Amniotic stem cell (primary cell): Measurements from ENCODE around the gene KRT15.
A peak's percentile ranks its signal among the peaks of the same experiment; 100 is the strongest.

Experiments used
- DNase-seq: peaks from one replicate; lab custom pipeline; 2025; lab: John Stamatoyannopoulos, UW

Gene KRT15

DNA sequence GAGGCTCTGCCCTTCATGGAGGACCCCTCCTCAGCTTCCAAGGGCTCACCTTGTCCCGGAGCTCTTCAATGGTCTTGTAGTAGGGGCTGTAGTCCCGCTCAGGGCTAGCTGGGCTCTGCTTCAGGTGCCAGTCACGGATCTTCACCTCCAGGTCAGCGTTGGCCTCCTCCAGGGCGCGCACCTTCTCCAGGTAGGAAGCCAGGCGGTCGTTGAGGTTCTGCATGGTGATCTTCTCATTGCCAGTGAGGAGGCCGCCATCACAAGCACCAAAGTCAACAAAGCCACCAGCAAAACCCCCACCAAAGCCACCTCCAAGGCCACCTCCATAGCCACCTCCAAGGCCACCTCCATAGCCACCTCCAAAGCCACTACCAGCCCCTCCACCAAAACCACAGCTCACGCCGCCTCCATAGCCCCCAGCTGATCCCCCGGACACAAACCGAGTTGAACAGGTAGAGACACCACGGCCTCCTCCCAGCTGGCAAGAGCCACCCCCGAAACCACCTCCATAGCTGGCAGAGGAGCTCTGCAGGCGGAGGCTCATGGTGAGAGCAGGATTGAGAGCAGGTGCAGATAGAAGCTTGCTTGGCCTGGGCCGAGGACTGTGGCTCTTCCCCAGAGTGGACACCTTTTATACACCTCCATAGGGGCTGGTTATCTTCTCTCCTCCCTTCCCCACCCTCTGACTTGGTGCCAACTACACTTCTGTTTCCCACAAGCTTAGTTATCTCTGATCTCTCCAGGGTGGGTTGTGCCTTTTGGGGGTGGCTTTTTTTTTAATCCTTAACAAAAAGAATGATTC lies 13.5 kb downstream of the KRT15 start, which contains the start of gene KRT13:
Gene KRT13 (minus strand): TSS at position 606 of the 802 bp plus-strand sequence. CDS start 62 bp downstream, at position 544.
- DNase-seq = no peak

DNA sequence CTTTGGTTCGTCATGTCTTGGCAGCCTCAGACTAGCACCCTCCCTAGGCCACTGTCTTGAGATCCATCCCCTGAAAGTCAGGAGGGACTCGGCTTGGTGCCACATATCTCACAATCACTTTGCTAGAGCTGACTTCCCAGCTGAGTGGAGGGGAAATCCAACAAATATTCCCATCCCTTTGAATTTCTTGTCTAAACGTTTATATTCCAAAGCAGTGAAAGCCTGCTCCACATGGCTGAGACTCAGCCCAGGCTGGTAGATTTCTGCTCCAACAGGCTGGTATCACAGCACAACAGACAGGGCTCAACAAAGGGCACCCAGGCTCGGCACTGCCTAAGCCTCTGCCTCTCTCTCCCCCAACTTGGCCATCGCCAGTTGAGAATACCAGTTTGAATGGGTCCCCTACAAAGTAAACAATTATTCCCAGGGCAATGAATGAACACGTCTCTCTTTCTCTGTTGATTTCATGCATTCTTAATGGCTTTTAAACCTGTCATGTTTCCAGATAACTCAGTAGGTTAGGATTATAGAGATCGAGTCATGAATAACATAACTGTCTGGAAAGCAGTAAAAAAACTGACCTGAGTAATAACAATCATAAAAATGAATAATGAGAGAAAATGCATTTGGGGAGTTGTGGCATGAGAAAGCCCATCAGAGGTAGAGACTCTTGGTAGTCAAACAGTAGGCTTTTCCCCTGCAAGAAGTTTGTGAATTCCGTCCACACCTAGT lies 14.3 kb downstream of the KRT15 start:
- no peak for DNase-seq

DNA sequence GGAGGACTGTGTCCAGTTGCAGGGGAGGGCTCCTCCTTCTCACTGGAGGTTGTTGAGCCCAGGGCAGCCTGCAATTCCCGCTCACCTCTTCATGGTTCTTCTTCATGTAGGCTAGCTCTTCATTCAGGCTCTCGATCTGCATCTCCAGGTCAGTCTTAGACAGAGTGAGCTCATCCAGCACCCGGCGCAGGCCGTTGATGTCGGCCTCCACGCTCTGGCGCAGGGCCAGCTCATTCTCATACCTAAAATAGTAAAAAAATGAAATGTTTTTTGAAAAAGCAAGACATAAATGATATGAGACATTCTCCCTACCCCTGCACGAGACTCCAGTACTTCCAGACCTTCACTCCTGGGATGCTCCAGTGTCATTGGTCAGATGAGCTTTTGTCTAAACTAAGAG lies 15.5 kb downstream of the KRT15 start:
- DNase-seq = no peak

DNA sequence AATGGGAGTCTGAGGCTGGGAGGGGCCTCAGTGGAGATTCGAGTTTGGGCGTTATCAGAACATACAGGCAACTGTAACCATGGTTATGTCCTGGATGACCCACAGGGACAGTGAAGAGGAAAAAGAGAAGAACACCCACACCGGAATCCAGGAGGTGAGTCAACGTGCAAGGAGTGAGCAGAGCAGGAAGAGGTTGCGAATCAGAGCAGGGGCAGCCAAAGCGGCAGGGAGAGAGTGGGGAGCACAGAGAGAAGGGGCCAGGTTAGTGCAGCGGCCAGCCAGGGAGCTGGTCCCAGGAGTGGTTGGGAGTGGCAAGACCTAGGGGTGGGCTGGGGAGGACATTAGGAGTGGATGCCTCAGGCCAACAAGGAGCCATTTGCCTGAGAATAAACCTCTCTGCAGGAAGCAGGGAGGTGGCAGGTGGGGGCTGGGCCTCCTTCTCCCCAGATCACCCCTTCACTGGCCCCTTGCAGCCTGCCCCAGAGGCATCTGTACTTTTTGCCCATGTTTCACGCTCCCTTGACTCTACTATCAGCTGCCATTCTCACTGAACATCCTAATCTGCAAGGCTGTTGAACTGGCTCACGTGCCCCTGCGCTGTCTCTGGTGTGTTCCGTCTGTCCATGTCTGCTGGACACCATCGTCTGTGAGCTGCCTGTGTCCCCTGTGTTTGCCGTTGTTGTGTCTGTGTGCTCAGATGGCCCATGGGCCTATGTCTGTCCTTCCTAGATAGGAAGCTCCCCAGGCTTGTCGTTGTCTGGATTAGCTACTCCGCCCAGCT lies 18.4 kb downstream of the KRT15 start:
- DNase-seq = peak; percentile 9

DNA sequence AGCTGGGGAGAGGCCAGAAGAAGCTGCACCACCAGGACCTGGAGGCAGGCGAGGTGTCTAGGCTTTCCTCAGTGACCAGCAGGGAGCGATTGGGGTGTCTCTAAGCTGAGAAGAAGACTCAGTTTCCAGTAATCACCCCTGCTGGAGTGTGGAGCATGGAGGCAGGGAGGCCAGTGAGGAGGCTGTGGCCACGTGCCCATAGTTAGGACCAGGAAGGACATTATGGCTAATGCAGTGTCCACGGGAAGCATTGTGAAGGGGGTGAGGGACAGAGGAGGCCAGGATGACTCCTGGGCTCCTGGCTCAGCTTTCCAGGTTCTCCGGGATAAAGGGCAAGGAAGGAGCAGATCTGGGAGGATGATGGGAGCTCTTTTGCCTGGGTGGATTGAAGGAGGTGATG lies 19.0 kb downstream of the KRT15 start:
- no peak for DNase-seq

DNA sequence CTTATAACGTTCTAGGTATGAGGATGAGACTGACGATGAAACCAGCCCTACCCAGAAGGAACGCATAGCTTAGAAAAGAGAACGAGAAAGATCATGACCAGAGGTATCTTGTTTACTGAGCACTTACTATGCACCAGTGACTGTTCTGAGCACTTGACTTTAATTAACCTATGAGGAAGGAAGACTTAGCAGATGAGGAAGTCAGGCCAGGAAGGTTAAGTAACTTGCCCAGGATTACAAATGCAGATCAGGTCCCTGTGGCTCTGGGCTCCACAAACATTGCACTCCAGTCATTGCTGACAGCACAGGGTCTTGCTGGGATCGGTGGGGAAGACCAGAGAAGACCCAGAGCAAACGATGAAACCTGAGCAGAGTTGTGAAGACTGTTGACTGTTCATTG lies 20.4 kb downstream of the KRT15 start:
- DNase-seq = no peak

DNA sequence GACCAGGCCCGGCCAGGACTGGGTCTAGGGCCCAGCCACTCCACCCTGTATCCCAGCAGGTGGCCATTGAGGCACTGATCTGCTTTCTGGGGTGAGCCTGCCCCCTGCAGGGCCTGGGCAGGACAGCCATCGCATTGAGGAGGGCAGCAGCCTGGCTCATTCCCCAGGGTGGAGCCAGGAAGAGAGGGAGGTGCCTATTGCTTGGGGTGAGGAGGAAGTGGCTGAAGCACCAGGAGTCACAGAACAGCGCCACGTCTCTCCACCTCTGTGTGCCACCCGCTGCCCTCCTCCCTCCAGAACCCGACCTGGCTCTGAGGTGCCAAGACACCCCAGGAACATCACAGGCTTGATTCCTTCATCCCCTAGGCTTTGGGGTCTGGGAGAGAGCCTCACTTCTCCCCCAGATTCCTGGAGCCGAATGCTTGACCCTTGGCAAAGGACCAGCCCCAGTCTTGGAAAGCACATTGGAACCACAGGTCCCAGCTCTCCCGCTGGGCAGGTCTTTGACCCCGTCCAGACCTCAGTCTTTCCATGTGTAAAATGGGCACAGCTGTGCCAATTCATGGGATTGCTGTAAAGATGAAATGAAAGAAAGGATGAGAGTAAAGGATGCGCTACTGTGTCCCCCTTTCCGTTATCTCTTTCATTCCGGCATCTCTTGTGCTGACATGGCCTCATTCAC lies 21.7 kb downstream of the KRT15 start:
- peak; percentile 16 for DNase-seq

DNA sequence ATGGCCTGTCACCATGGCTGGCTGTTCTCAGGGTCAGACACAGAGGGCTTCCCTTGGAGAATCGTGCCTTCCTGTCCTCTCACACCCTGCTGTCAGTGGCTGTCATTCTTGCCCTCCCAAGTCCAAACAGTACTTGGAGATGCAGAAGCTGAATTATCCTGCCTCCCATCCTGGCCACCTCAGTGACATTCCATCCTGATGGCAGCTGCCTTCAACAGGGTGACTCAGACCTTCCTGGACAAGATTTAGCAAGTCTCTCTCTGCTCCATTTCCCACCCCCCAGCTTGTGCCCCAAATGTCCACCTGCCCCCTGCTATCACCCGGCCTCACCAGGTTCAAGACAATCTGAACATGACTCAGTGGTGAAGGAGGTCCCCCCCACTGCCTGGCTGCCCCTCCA lies 24.2 kb downstream of the KRT15 start:
- no peak for DNase-seq

DNA sequence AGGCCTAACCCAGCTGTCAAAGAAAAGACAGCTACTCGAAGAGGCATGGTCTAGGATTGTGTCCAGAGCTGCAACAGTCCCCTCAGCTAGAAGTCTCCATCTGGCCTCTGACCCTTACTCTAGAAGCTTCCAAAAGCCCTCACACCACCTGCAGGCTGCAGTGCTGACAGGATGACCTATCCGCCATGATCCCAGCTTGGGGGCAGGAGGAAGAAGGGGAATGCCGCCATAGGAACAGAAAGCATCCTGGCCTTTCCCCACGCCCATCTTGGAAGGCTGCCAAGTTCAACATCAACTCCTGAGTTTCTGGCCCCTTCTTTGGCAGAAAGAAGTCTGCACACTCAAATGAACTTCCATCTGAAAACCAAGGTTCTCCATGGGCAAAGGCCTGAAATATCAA lies 25.9 kb downstream of the KRT15 start:
- DNase-seq = no peak

DNA sequence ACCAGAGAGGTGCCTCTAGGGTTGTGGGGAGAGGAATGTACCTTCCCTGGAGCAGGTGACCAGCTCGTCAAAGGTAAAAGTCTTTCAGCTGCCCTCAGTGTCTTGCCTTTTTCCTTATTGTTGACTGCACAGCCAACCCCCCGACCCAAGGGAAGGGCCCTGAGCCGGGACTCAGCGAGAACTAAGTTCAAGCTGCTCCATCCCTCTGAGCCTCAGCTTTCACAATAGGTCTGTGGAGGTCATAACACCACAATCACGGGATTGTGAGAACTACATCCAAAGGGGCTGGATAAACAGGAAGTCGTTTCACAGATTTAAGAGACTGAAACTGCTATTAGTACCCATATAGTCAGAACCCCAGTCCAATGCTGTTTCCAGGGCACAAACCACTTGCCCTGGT lies 26.3 kb downstream of the KRT15 start:
- DNase-seq = no peak

DNA sequence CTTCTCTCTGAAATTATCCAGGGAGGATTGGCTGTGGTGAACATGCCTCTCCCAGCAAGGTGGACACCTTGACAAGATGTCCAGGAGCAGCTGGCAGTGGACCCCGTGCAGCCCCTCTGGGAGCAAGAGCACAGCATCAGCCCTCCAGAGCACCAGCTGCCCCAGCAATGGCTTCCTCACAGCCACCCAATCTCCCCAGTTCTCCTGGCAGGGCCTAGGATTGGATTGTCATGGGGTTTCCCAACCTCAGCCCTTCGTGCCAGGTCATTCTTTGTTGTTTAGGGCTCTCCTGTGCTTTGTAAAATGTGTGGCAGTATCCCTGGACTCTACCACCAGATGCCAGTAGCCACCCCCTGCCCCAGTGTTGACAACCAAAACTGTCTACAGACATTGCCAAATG lies 27.2 kb downstream of the KRT15 start:
- no peak for DNase-seq

DNA sequence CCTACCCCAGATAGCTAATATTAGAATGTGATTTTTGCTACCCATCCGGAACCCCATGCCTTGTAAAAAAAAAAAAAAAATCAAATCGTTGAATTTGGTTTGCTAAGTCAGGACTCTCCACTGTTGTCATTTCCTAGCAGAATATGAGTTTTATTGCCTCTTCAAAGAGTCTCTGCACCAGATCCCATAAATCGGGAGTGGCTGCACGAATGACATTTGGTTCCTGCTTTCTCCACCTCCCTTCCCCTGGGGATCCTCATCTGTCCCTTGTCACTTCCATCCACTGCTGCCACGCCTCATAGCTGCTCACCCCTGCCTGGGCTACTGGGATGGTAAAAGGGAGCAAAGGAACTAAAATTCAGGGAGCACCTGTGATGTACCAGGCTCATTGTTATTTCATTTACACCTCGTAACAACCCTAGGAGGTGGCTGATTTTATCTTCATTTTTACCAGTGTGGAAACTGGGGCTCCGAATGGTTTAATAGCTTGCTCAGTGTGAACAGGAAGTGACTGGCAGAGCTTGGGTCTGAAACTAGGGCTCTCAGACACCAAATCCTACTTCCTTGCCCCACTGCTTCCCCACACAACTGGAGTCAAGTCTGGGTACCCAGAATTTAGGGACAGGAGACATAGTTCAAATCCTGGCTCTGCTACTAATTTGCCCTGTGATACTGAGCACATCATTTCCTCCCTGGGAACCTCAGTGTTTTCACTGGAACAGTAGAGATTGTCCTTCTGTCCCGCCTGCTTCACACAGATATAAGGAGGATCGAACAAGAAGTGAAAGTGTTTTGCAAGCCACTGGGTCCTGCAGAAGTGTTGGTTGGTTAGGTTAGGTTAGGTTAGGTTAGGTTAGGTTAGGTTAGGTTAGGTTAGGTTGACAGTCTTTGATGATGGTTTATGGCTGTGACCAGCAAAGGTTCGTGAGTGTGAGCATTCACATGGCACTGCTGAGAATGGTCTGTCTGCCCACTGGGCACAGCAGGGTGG lies 28.4 kb downstream of the KRT15 start:
- no peak for DNase-seq

DNA sequence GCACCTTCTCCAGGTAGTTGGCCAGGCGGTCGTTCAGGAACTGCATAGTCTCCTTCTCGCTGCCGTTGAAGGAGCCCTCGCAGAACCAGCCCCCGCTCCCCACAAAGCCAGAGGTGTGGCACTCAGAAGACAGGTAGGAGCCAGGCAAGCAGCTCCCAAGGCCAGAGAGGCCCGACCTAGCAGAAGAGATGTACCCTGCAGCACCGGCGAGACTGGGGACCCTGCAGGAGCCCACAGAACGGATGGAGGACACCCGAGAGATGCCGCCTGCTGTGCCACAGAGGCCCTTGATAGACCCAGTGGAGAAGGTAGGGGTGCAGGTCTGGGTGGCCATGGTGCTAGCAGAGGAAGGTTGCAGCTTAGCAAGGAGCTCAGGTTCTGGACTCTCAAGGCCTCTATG lies 29.2 kb downstream of the KRT15 start, which contains the start of gene KRT36:
Gene KRT36 (minus strand): TSS at position 380 of the 400 bp plus-strand sequence. CDS start 46 bp downstream, at position 334.
- no peak for DNase-seq

DNA sequence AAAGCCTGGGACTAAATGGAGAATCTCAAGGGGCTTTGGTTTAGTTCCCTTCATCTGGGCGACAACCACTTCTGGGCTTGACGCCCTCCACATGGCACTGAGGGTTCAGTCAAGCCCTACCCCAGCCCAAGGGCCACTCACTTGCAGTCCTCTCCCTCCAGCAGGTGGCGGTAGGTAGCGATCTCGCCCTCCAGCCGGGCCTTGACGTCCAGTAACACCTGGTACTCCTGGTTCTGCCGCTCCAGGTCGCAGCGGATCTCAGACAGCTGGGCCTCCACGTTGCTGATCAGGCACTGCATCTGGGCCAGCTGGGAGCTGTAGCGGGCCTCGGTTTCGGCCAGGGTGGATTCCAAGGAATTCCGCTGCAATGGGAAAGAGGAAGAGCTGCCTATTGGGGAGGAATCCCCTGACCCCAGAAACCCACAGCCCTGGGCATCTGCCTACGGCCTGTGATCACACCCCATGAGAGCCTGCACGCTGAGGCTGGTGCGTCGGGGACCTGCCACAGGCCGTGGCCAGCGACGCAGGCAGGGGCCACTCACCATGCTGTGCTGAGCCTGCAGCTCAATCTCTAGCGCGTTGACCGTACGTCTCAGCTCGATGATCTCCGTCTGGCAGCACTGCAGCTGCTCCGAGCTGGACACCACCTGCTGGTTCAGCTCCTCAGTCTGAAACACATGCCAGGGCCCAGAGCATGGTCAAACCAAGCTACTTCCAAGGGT lies 31.7 kb downstream of the KRT15 start:
- no peak for DNase-seq

DNA sequence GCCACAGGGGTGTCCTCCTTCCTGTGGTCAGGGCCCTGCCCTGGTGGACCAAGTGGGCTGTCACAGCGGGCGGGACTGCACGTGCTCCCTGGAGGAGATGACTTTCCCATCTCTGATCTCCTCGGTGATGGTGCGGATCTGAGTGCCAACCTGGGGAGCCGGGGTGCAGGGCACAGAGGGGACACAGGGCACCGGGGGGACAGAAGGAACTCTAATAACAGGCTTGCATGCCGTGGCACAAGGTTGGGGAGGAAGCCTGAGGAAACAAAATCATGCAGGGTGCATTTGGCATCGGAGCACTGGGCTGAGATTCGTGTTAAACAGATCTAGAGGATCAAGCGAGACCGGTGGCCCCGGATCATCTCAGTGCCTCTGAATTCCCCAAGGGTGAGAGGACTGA lies 32.4 kb downstream of the KRT15 start:
- DNase-seq = no peak

DNA sequence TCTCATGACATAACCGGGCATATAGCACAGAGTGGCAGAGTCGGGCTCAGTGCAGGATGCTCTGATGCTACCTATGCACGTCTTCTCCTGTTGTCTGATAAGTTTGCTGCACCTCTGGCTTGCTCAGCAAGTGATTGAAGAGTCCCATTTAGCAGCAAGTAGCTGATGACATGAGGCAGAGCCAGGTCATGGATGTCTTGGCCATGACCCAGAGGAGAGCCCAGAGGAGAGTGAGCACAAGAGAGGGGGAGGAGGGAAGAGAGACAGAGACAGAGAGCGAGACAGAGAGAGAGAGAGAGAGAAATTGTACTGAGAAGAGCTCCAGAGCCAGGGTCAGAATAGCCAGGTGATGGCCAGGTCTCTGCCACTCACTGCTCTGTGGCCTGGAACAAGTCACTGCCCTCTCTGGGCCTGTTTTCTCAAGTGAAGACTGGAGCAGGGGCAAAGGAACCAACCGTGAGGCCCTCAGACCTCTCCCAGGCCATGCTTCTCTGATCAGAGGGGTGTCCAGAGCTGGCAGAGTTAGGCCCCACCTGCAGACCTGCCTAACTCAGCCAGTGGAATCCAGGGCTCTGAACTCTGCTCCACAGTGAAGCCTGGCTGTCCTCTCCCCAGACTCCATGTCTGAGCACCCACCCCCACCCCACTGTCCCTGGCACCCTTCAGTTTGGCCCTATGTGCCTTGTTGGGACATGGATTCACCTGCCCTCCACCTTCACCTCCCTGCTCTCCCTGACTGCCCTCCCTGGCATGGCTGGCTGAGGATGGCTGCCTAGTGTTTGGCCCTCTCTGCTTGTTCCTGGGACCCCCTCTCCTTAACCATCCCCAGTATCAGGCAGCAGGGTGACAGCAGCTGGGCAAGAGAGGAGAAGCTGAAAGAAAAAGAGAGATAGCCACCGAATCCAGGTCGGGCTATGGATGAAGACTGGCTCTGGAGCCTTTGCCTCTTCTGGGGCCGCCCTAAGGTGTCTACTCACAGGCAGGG lies 33.5 kb downstream of the KRT15 start:
- DNase-seq = no peak

DNA sequence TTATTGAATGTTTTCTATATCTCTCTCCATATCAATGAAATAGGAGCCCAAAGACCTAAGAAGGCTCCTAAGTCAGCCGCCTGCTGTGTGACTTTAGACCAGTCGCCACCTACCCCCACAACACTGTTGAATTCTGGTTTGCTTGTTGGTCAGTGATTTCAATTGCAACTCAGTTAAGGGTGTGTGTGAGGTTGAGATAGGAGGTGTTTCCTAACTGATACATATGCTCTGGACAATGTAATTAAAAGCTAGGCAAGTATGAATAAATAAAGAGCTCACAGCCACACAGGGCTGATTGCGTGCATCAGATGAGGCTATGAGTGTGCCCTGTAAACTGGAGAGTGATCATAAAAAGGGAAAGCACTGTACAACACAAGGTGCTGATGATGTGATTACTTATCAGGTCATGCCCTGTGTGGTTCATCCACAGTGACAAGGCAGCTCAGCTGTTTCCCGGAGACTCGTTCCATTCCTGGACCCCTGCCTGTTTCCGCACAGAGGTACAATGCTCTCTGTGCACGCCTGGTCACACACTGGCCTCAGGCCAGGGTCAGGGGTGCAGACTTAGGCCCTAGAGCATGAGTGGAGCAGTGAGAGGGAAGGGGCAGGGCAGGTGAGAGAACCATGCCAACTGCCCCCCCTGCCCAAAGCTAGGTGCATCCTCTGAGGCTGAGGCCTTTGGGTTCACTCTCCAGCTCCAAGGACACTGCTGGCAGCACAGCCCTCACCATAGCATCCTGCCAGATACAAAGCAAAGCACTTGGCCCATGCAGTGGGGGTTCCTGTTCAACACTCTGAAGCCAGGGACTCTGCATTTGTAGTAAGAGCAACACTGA lies 34.5 kb downstream of the KRT15 start:
- DNase-seq = no peak

DNA sequence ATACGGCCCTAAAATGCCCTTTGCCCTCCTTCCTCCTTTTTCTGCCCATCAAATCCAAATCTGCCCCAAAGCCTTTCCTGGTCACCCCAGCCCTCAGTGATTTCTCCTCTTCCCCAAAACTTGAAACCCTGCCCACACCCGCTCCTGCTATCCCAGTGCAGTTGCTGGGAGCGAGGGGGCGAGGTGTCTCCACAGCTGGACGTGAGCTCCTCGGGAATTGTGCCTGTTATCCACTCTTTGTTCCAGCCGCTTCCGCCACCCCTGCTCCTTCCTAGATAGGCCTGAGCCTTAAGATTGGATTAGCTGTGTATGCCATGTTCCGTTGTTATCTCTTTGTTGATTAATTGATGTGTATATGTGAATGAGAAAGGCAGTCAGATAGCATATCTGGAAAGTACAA lies 35.2 kb downstream of the KRT15 start:
- no peak for DNase-seq
